Panc1 (cell line): ENCODE results near the gene SHLD1. TPM values are rescaled to one million over a fixed set of nuclear protein-coding genes. Genes with fewer than 3 reads are reported as not detected.
"Not testable (repeated sequence)": the region's sequence is repeated elsewhere in the genome, so short reads cannot be mapped to it uniquely, and the experiment has no call there.

ENCODE experiments used
- ATAC-seq: fragments of 200-7000 bp; cut with Tn5 transposase; 2 replicates; pipeline ENCODE4 v1.9.1; 2020; ENCODE audit warnings: mild to moderate bottlenecking, moderate library complexity
- BruUV-seq: library from RNA; stranded (reverse); fragments of 400-500 nt; replicated peaks from 2 replicates; lab custom pipeline; 2021; lab: Mats Ljungman, UMichigan
- CTCF ChIA-PET: fragments of 300-600 bp; sonication (Branson Sonifier 250); formaldehyde crosslinking; loops from one replicate; lab custom pipeline; 2022; ENCODE audit warnings: antibody characterized with exemption; lab: Charles Lee
- POLR2A ChIA-PET: fragments of 300-600 bp; sonication (Branson Sonifier 250); formaldehyde crosslinking; loops from one replicate; lab custom pipeline; 2022; ENCODE audit warnings: antibody characterized with exemption; lab: Charles Lee
- DNase-seq: peaks from one replicate; pipeline ENCODE4 v3.0.0-alpha.2; 2010; ENCODE audit warnings: low read depth, low spot score
- H3K27ac ChIP-seq: 2 replicates; pipeline ENCODE4 v1.5.1; 2011; ENCODE audit warnings: mild to moderate bottlenecking, low read length, inconsistent platforms
- H3K27me3 ChIP-seq: fragments of 200-500 bp; sonication (Bioruptor generic); 2 replicates; pipeline ENCODE4 v1.6.0; 2014; ENCODE audit warnings: low read length, inconsistent platforms; ENCODE audit not compliant: control insufficient read depth, insufficient read depth
- H3K36me3 ChIP-seq: fragments of 200-500 bp; sonication (Bioruptor generic); 2 replicates; pipeline ENCODE4 v1.5.1; 2014; ENCODE audit warnings: inconsistent platforms, mild to moderate bottlenecking, low read length, moderate library complexity; ENCODE audit not compliant: control insufficient read depth, insufficient read depth
- H3K4me1 ChIP-seq: 2 replicates; pipeline ENCODE4 v1.5.1; 2011; ENCODE audit warnings: inconsistent platforms, mild to moderate bottlenecking, low read length, moderate library complexity; ENCODE audit not compliant: control insufficient read depth, insufficient read depth
- H3K4me3 ChIP-seq, 2 experiments: 2 replicates each; pipeline ENCODE4 v1.5.1; 2011 to 2012; ENCODE audit warnings: low read depth in 2 of 2, low read length in 2 of 2, mild to moderate bottlenecking in 2 of 2, inconsistent platforms in 1 of 2, moderate library complexity in 1 of 2
- H3K9me3 ChIP-seq: fragments of 200-500 bp; sonication (Bioruptor generic); 2 replicates; pipeline ENCODE4 v1.5.1; 2014; ENCODE audit warnings: low read depth, mild to moderate bottlenecking, inconsistent platforms, low read length, moderate library complexity; ENCODE audit not compliant: control insufficient read depth, insufficient read depth
- POLR2AphosphoS5 ChIP-seq: IDR thresholded peaks from 2 replicates; pipeline ENCODE4 v1.6.1; 2012; ENCODE audit warnings: mild to moderate bottlenecking, low read depth, low read length, moderate library complexity
- SIN3A ChIP-seq: IDR thresholded peaks from 2 replicates; pipeline ENCODE4 v1.6.1; 2012; ENCODE audit warnings: low read depth, mild to moderate bottlenecking, low read length, moderate library complexity, borderline replicate concordance; ENCODE audit not compliant: insufficient read depth
- TCF7L2 ChIP-seq: IDR thresholded peaks from 2 replicates; pipeline ENCODE4 v1.6.1; 2011; ENCODE audit warnings: mild to moderate bottlenecking, low read depth, low read length, inconsistent platforms
- in situ Hi-C: cut with HindIII; loops from 2 replicates; pipeline ENCODE4 v1.10.0; 2016; ENCODE audit warnings: low sequenced_read_pairs, low pct_unique_long_range_greater_than_20kb
- intact Hi-C: fragments of 100-400 bp; cut with micrococcal nuclease; formaldehyde crosslinking; loops from one replicate; pipeline ENCODE4 v1.10.0; 2022; ENCODE audit not compliant: unreplicated experiment
- total RNA-seq: library from RNA; stranded (reverse); gene quantifications from one replicate; pipeline ENCODE4 v1.2.1, GENCODE V29; 2021; ENCODE audit not compliant: unreplicated experiment
- TF ChIP-seq, protein P1 (sequence below), 2 experiments: IDR thresholded peaks; 2 replicates each; pipeline ENCODE4 v1.6.1; 2011 to 2012; ENCODE audit warnings: low read depth in 2 of 2, control low read depth in 1 of 2, low read length in 1 of 2, mild to moderate bottlenecking in 1 of 2, moderate library complexity in 1 of 2; ENCODE audit not compliant: insufficient read depth in 1 of 2
- TF ChIP-seq, protein P2 (sequence below): fragments of 450-650 bp; IDR thresholded peaks from 2 replicates; pipeline ENCODE4 v1.5.1; 2017; ENCODE audit warnings: mild to moderate bottlenecking

Gene SHLD1
- total RNA-seq, 1 experiment from 2014 or later = 4.3 TPM

DNA sequence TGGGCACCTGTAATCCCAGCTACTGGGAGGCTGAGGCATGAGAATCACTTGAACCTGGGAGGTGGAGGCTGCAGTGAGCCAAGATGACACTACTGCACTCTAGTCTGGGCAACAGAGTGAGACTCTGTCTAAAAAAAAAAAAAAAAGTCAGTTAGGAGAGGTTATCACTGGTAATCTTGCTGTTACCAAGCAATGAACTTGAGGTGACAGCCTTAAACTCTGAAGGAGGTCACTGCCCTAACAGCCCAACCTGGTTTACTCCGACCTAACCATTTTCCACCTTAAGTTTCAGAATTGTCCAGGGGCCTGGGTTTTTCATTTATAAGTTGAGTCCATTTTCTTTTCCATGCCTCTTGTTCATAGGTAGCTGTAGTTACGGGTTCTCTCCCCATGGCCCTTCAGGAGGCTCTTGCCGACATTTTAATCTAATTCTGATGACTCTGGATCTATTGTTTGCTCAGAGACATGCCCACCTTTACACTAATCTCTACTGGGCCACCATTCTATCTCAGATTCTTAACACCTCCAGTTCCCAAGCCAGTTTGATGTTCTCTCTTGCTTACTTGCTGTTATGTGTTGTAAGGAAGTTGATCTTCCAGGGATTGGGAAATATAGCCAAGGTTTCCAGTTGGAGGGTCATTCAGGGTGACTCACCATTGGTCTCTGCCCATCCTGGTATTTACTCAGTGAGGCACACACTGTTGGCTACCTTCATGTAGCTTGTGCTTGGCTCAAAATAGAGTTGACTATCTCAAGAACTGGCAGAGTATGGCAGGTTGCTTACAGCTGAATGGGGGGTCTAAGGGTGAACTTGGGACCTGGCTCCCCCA, 29.1 kb downstream of the SHLD1 start:
- no TSS peak for BruUV-seq
- no peaks in the 10 kb centered on the region for H3K36me3 ChIP-seq
- ATAC-seq (no peak), DNase-seq (no peak)
- POLR2A ChIA-PET = no interaction called here
- in situ Hi-C loops (no loop called here), intact Hi-C loops (no loop called here)
- CTCF ChIA-PET = no interaction called here
- H3K9me3 ChIP-seq = no peaks in the 10 kb centered on the region
- no peak overlapping the region for H3K4me3 ChIP-seq
- TF ChIP-seq POLR2AphosphoS5 (no peak), SIN3A (no peak), TCF7L2 (no peak)
- TF ChIP-seq, protein P1, sequence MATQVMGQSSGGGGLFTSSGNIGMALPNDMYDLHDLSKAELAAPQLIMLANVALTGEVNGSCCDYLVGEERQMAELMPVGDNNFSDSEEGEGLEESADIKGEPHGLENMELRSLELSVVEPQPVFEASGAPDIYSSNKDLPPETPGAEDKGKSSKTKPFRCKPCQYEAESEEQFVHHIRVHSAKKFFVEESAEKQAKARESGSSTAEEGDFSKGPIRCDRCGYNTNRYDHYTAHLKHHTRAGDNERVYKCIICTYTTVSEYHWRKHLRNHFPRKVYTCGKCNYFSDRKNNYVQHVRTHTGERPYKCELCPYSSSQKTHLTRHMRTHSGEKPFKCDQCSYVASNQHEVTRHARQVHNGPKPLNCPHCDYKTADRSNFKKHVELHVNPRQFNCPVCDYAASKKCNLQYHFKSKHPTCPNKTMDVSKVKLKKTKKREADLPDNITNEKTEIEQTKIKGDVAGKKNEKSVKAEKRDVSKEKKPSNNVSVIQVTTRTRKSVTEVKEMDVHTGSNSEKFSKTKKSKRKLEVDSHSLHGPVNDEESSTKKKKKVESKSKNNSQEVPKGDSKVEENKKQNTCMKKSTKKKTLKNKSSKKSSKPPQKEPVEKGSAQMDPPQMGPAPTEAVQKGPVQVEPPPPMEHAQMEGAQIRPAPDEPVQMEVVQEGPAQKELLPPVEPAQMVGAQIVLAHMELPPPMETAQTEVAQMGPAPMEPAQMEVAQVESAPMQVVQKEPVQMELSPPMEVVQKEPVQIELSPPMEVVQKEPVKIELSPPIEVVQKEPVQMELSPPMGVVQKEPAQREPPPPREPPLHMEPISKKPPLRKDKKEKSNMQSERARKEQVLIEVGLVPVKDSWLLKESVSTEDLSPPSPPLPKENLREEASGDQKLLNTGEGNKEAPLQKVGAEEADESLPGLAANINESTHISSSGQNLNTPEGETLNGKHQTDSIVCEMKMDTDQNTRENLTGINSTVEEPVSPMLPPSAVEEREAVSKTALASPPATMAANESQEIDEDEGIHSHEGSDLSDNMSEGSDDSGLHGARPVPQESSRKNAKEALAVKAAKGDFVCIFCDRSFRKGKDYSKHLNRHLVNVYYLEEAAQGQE (IDR thresholded peaks at IDR 0.05; ENCODE audit: insufficient read depth in 1 of 2, low read depth in 2 of 2, low read length in 1 of 2) = no peak
- TF ChIP-seq, protein P2, sequence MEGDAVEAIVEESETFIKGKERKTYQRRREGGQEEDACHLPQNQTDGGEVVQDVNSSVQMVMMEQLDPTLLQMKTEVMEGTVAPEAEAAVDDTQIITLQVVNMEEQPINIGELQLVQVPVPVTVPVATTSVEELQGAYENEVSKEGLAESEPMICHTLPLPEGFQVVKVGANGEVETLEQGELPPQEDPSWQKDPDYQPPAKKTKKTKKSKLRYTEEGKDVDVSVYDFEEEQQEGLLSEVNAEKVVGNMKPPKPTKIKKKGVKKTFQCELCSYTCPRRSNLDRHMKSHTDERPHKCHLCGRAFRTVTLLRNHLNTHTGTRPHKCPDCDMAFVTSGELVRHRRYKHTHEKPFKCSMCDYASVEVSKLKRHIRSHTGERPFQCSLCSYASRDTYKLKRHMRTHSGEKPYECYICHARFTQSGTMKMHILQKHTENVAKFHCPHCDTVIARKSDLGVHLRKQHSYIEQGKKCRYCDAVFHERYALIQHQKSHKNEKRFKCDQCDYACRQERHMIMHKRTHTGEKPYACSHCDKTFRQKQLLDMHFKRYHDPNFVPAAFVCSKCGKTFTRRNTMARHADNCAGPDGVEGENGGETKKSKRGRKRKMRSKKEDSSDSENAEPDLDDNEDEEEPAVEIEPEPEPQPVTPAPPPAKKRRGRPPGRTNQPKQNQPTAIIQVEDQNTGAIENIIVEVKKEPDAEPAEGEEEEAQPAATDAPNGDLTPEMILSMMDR = no peak
- H3K27ac ChIP-seq = no peak overlapping the region
- H3K4me1 ChIP-seq = no peaks in the 10 kb centered on the region
- H3K27me3 ChIP-seq = no peaks in the 10 kb centered on the region

DNA sequence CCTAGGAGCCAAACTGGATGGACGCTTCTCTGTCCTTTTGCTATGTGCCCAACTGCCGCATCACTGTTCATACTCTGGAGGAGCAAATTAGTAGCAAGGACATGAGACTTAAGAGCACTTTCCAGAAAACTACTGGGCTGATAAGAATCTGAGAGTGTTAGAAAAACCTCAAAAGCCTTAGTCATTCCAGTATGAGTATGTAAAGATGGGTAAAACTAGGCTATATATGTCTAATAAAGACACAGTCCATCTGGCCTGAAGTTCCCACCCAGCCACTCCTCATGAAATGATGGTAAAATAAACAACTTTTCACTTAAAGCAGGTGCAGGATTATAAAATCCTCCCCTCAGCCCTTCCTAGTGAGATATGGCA, 30.6 kb downstream of the SHLD1 start:
- no TSS peak for BruUV-seq
- Histone ChIP-seq H3K27me3 (no peaks in the 10 kb centered on the region), H3K36me3 (no peaks in the 10 kb centered on the region), H3K27ac (no peak overlapping the region), H3K9me3 (no peaks in the 10 kb centered on the region), H3K4me1 (no peaks in the 10 kb centered on the region), H3K4me3 (no peak overlapping the region)
- ChIA-PET CTCF (no interaction called here), POLR2A (no interaction called here)
- in situ Hi-C loops (no loop called here), intact Hi-C loops (no loop called here)
- no peak for ATAC-seq
- no peak for DNase-seq
- TF ChIP-seq, protein P2 = no peak
- no peak for TF ChIP-seq POLR2AphosphoS5
- no peak for TF ChIP-seq SIN3A
- TF ChIP-seq, protein P1 (IDR thresholded peaks at IDR 0.05; ENCODE audit: insufficient read depth in 1 of 2, low read depth in 2 of 2, low read length in 1 of 2) = no peak
- TF ChIP-seq TCF7L2 = no peak

DNA sequence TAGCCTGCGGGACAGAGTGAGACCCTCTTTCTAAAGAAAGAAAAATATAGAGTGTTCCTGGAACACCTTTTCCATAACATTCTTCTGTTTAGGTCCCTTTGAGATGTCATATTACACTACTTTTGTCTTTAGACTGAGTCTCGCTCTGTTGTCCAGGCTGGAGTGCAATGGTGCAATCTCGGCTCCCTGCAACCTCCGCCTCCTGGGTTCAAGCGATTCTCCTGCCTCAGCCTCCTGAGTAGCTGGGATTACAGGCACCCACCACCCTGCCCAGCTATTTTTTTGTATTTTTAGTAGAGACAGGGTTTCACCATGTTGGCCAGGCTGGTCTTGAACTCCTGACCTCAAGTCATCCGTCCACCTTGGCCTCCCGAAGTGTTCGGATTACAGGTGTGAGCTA, 31.2 kb downstream of the SHLD1 start:
- ATAC-seq, in situ Hi-C loops, POLR2A ChIA-PET, H3K9me3 ChIP-seq, CTCF ChIA-PET, H3K4me1 ChIP-seq, BruUV-seq, H3K36me3 ChIP-seq, H3K27ac ChIP-seq, H3K4me3 ChIP-seq, H3K27me3 ChIP-seq, DNase-seq, intact Hi-C loops: not testable (repeated sequence)
